A673 (cell line): ENCODE results near the gene SAFB2. TPM values are rescaled to one million over a fixed set of nuclear protein-coding genes. Genes with fewer than 3 reads are reported as not detected.

Experiments
- BruUV-seq: library from RNA; stranded (reverse); fragments of 400-500 nt; replicated peaks from 2 replicates; lab custom pipeline; 2021; lab: Mats Ljungman, UMichigan
- CTCF ChIA-PET: fragments of 300-600 bp; sonication (Branson Sonifier 250); formaldehyde crosslinking; loops from one replicate; lab custom pipeline; 2022; ENCODE audit warnings: antibody characterized with exemption; lab: Charles Lee
- POLR2A ChIA-PET: fragments of 300-600 bp; sonication (Branson Sonifier 250); formaldehyde crosslinking; loops from one replicate; lab custom pipeline; 2022; ENCODE audit warnings: antibody characterized with exemption; ENCODE audit not compliant: low non-redundant PET; lab: Charles Lee
- DNase-seq: peaks from one replicate; pipeline ENCODE4 v3.0.0-alpha.2; 2015; ENCODE audit warnings: low spot score
- H3K27ac ChIP-seq: fragments of 200-600 bp; sonication (generic); 2 replicates; pipeline ENCODE4 v1.5.1; 2016; ENCODE audit warnings: mixed run types, low read depth, mild to moderate bottlenecking, mixed read lengths, antibody characterized with exemption, low read length; ENCODE audit not compliant: poor library complexity, severe bottlenecking
- H3K27me3 ChIP-seq: fragments of 200-600 bp; sonication (generic); replicated peaks from 2 replicates; pipeline ENCODE4 v1.6.1; 2017; ENCODE audit warnings: mixed run types, low read depth, mild to moderate bottlenecking, mixed read lengths, antibody characterized with exemption, low read length; ENCODE audit not compliant: insufficient read depth, poor library complexity
- H3K36me3 ChIP-seq: fragments of 200-600 bp; sonication (generic); 2 replicates; pipeline ENCODE4 v1.6.1; 2016; ENCODE audit warnings: mixed run types, mild to moderate bottlenecking, mixed read lengths, antibody characterized with exemption, low read length; ENCODE audit not compliant: insufficient read depth, poor library complexity, severe bottlenecking
- H3K4me1 ChIP-seq: fragments of 200-600 bp; sonication (generic); 2 replicates; pipeline ENCODE4 v1.6.1; 2017; ENCODE audit warnings: mixed run types, mild to moderate bottlenecking, mixed read lengths, antibody characterized with exemption, low read length; ENCODE audit not compliant: insufficient read depth, poor library complexity, severe bottlenecking
- H3K4me3 ChIP-seq: fragments of 200-600 bp; sonication (generic); 2 replicates; pipeline ENCODE4 v1.5.1; 2016; ENCODE audit warnings: low read depth, mixed run types, mild to moderate bottlenecking, mixed read lengths, low read length; ENCODE audit not compliant: poor library complexity, severe bottlenecking
- H3K9me3 ChIP-seq: fragments of 200-600 bp; sonication (generic); 2 replicates; pipeline ENCODE4 v1.6.1; 2016; ENCODE audit warnings: mixed run types, low read depth, mild to moderate bottlenecking, mixed read lengths, antibody characterized with exemption, low read length; ENCODE audit not compliant: poor library complexity, severe bottlenecking
- EZH2 ChIP-seq: fragments of 200-600 bp; sonication (generic); IDR thresholded peaks from 2 replicates; pipeline ENCODE4 v1.6.1; 2017; ENCODE audit warnings: borderline replicate concordance, low read depth, mild to moderate bottlenecking, mixed read lengths, antibody characterized with exemption, low read length; ENCODE audit not compliant: poor library complexity, severe bottlenecking
- intact Hi-C: fragments of 100-400 bp; cut with micrococcal nuclease; formaldehyde crosslinking; loops from one replicate; pipeline ENCODE4 v1.10.0; 2022; ENCODE audit not compliant: unreplicated experiment
- total RNA-seq: library from RNA; stranded (reverse); gene quantifications from 2 replicates; pipeline ENCODE4 v1.2.3, GENCODE V29; 2021
- TF ChIP-seq, protein P1 (sequence below): fragments of 300-800, 200-600 bp; sonication (generic); conservative IDR thresholded peaks from 2 replicates; pipeline ENCODE4 v1.5.1; 2017; ENCODE audit warnings: low read depth, mild to moderate bottlenecking, antibody characterized with exemption, low read length, moderate library complexity, mixed read lengths

Gene SAFB2
- total RNA-seq, 1 experiment from 2014 or later: 153 TPM

DNA sequence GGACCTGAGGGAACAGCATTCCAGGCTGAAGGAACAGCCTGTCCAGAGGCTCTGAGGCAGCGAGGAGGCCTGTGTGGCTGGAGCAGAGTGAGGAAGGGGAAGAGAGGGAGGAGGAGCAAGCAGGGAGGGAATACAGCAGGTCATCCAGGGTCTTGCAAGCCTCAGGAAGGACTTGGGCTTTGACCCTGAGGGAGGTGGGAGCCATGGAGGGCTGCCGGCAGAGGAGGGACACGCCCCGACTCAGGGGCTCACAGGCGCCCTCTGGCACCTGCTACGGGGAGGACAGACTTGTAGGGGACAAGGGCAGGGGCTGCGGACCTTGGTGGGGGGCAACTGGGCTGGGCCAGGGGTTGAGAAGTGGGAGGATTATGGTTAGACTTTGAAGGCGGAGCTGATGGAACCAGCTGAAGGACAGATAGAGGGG, 59.6 kb downstream of the SAFB2 start:
- Histone ChIP-seq H3K4me1 (no peaks in the 10 kb centered on the region), H3K9me3 (no peaks in the 10 kb centered on the region), H3K27me3 (peaks cover 7% of the 10 kb centered on the region), H3K27ac (no peak overlapping the region), H3K4me3 (no peak overlapping the region), H3K36me3 (no peaks in the 10 kb centered on the region)
- intact Hi-C loops: no loop called here
- ChIA-PET POLR2A (no interaction called here), CTCF (interaction anchor here (0.7 kb wide), 1 partner anchor 21 kb away, joined by 4 read pairs; no protein-coding TSS in a partner anchor)
- no peak for DNase-seq
- TF ChIP-seq EZH2: no peak
- TF ChIP-seq, protein P1, sequence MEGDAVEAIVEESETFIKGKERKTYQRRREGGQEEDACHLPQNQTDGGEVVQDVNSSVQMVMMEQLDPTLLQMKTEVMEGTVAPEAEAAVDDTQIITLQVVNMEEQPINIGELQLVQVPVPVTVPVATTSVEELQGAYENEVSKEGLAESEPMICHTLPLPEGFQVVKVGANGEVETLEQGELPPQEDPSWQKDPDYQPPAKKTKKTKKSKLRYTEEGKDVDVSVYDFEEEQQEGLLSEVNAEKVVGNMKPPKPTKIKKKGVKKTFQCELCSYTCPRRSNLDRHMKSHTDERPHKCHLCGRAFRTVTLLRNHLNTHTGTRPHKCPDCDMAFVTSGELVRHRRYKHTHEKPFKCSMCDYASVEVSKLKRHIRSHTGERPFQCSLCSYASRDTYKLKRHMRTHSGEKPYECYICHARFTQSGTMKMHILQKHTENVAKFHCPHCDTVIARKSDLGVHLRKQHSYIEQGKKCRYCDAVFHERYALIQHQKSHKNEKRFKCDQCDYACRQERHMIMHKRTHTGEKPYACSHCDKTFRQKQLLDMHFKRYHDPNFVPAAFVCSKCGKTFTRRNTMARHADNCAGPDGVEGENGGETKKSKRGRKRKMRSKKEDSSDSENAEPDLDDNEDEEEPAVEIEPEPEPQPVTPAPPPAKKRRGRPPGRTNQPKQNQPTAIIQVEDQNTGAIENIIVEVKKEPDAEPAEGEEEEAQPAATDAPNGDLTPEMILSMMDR: peak; percentile 33; the same call in 1 of the 2 replicates
- BruUV-seq: no TSS peak

DNA sequence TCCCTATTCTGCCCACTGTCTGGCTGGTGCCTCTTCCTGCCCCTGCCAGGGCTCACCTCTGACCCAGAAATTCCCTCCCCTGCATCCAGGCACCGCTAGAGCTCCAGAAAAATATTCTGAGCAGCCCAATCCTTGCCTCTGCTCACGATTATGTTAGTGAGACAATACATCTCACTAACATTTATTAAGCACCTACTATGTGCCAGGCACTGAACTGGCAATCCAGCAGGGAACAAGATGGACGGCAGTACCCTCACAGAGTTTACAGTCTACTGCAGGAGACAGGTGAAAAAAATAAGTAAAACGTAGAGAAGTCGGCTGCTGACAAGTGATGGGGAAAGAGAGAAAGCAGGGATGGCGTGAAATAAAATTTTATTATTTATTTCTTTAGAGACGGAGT, 60.3 kb downstream of the SAFB2 start:
- BruUV-seq: no TSS peak
- H3K4me3 ChIP-seq: no peak overlapping the region
- intact Hi-C loops: no loop called here
- no peaks in the 10 kb centered on the region for H3K4me1 ChIP-seq
- H3K27ac ChIP-seq: no peak overlapping the region
- H3K9me3 ChIP-seq: no peaks in the 10 kb centered on the region
- TF ChIP-seq, protein P1: no peak
- ChIA-PET POLR2A (no interaction called here), CTCF (no interaction called here)
- H3K27me3 ChIP-seq: peaks cover 6% of the 10 kb centered on the region
- no peak for DNase-seq
- H3K36me3 ChIP-seq: no peaks in the 10 kb centered on the region

DNA sequence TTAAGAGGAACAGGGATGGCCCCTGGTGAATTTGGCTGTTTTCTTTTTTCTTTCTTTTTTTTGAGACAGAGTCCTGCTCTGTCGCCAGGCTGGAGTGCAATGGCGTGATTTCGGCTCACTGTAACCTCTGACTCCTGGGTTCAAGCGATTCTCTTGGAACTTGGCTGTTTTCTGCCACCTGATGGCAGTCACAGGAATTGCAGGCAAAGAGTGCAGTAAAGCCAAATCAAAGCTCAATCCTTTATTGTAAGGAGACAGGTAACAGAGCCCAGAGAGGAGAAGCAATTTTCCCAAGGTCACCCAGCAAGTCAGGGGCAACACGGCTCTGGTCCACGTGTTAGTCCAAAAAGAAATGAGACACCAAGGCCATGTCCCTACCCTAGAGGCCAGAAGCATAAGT, 61.0 kb downstream of the SAFB2 start:
- Histone ChIP-seq H3K36me3 (no peaks in the 10 kb centered on the region), H3K27me3 (no peaks in the 10 kb centered on the region), H3K4me3 (no peak overlapping the region), H3K9me3 (no peaks in the 10 kb centered on the region), H3K27ac (no peak overlapping the region), H3K4me1 (no peaks in the 10 kb centered on the region)
- BruUV-seq: no TSS peak
- ChIA-PET CTCF (interaction anchor here (1.0 kb wide), 1 partner anchor 13 kb away, joined by 3 read pairs; no protein-coding TSS in a partner anchor), POLR2A (no interaction called here)
- intact Hi-C loops: no loop called here
- no peak for DNase-seq
- no peak for TF ChIP-seq EZH2
- TF ChIP-seq, protein P1: peak; percentile 69
